ENCODE data around the gene SDHAF4. TPM values are rescaled to one million over a fixed set of nuclear protein-coding genes. Genes with fewer than 3 reads are reported as not detected.
"Not testable (repeated sequence)": the region's sequence is repeated elsewhere in the genome, so short reads cannot be mapped to it uniquely, and the experiment has no call there.

Gene SDHAF4
- total and polyA plus RNA-seq, 2 experiments from 2014 or later: 11.0 to 21.3 TPM

DNA sequence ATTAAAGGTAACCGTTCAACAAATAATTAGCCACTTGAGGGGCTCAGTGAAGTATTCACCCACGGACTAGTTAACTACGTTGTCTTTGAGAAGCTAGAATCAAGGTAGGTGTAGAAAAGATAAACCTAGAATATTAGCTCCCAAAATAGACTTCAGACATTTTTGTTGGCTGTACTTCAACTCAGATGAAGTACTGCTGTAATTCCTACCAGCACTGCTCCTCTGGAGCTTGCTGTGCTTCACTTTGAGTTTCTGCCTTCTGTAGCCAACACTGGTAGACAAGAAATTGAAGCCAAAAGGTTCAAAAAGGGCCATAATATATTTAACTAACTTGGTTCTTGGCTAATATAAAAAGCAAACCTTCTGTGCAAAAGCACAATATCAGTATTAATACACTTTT is 18.8 kb upstream of the SDHAF4 start:
- no peak overlapping the region for H3K4me3 ChIP-seq
- peaks cover 5% of the 10 kb centered on the region for H3K4me1 ChIP-seq (ENCODE audit: low read depth)
- no peaks in the 10 kb centered on the region for H3K27me3 ChIP-seq
- DNase-seq (ENCODE audit: low read depth in 1 of 2, low spot score in 1 of 2): no peak
- H3K9me3 ChIP-seq (ENCODE audit: low read depth): no peaks in the 10 kb centered on the region
- no peaks in the 10 kb centered on the region for H3K36me3 ChIP-seq
- no peak overlapping the region for H3K27ac ChIP-seq
- TF ChIP-seq, protein P1, sequence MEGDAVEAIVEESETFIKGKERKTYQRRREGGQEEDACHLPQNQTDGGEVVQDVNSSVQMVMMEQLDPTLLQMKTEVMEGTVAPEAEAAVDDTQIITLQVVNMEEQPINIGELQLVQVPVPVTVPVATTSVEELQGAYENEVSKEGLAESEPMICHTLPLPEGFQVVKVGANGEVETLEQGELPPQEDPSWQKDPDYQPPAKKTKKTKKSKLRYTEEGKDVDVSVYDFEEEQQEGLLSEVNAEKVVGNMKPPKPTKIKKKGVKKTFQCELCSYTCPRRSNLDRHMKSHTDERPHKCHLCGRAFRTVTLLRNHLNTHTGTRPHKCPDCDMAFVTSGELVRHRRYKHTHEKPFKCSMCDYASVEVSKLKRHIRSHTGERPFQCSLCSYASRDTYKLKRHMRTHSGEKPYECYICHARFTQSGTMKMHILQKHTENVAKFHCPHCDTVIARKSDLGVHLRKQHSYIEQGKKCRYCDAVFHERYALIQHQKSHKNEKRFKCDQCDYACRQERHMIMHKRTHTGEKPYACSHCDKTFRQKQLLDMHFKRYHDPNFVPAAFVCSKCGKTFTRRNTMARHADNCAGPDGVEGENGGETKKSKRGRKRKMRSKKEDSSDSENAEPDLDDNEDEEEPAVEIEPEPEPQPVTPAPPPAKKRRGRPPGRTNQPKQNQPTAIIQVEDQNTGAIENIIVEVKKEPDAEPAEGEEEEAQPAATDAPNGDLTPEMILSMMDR (IDR thresholded peaks at IDR 0.05; ENCODE audit: low read depth, low read length): no peak

DNA sequence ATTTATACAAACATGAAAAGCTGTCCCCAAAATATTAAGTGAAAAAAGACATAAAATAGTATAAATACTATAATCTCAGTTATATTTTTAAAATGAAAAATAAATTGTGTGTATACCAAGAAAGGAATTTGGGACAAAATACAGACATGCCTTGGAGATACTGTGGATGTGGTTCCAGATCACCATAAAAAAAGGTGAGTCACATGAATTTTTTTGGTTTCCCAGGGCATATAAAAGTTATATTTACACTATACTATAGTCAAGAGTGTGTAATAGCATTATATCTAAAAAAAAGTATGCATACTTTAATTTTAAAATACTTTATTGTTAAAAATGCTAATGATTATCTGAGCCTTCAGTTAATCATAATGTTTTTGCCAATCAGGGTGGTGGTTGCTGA is 17.4 kb upstream of the SDHAF4 start:
- H3K27me3 ChIP-seq: no peaks in the 10 kb centered on the region
- H3K4me1 ChIP-seq (ENCODE audit: low read depth): peaks cover 8% of the 10 kb centered on the region
- TF ChIP-seq, protein P1 (IDR thresholded peaks at IDR 0.05; ENCODE audit: low read depth, low read length): no peak
- H3K9me3 ChIP-seq (ENCODE audit: low read depth): no peaks in the 10 kb centered on the region
- H3K4me3 ChIP-seq: no peak overlapping the region
- H3K27ac ChIP-seq: no peak overlapping the region
- DNase-seq (ENCODE audit: low read depth in 1 of 2, low spot score in 1 of 2): no peak
- no peaks in the 10 kb centered on the region for H3K36me3 ChIP-seq

DNA sequence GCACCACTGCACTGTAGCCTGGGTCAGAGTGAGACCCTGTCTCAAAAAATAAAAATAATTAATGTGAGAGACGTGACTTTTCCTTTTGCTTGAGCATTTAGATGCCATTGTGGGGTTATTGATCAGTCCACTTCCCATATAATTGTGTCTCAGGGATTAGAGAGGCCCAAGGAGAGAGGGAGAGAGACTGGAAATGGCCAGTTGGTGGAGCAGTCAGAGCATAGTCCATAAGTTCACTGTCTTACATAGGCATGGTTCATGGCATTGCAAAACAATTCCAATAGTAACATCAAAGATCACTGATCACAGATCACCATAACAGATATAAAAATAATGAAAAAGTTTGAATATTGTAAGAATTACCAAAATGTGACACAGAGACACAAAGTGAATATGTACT is 15.2 kb upstream of the SDHAF4 start:
- DNase-seq (ENCODE audit: low read depth in 1 of 2, low spot score in 1 of 2): no peak
- Histone ChIP-seq H3K9me3 (ENCODE audit: low read depth) (no peaks in the 10 kb centered on the region), H3K4me3 (no peak overlapping the region), H3K36me3 (no peaks in the 10 kb centered on the region), H3K27me3 (no peaks in the 10 kb centered on the region), H3K27ac (no peak overlapping the region), H3K4me1 (ENCODE audit: low read depth) (peaks cover 8% of the 10 kb centered on the region)
- TF ChIP-seq, protein P1 (IDR thresholded peaks at IDR 0.05; ENCODE audit: low read depth, low read length): no peak

DNA sequence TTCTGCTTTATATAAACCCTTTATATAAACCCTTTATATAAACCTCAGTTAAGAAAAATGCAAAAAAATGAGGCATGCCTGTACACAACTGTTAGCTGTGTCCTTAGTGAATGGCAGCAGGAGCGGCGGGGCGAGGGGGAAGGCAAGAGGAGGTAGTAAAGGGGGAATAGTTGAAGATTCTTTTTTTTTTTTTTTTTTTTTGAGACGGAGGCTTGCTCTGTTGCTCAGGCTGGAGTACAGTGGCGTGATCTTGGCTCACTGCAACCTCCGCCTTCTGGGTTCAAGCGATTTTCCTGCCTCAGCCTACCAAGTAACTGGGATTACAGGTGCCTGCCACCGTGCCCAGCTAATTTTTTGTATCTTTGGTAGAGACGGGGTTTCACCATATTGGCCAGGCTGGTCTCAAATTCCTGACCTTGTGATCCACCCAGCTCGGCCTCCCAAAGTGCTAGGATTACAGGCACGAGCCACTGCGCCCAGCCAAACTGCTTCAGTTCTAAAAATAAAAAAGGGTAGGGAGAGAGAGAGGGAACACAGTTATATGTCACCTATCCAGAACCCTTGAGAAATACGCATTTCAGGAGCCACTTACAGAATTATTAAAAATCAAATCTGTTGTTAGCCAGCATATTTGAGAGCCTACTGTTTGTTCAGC is 14.3 kb upstream of the SDHAF4 start:
- H3K4me3 ChIP-seq; H3K36me3 ChIP-seq; H3K9me3 ChIP-seq (ENCODE audit: low read depth); H3K4me1 ChIP-seq (ENCODE audit: low read depth); H3K27me3 ChIP-seq: not testable (repeated sequence)
- peak in 1 of 2 donors; percentile 24 for DNase-seq (ENCODE audit: low read depth in 1 of 2, low spot score in 1 of 2)
- H3K27ac ChIP-seq: peak overlapping the region; percentile 22

DNA sequence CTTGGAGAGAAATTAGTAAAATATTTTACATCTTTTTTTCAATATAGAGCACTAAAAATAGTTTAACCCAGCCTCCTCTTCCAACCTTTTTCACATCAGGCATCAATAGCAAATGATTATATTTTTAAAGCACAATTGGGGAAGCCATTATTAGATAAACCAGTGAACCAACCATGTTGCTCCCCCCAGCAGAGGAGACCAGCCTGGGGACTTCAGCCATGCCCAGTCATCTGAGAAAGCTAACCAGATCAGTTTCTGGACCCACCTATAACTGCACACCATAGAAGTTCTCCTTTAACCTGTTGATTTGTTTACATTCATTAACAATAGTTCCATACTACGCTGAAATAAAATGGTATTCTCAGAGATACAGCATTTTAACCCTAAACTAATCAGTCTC is 13.8 kb upstream of the SDHAF4 start:
- DNase-seq (ENCODE audit: low read depth in 1 of 2, low spot score in 1 of 2): no peak
- Histone ChIP-seq H3K4me3 (no peak overlapping the region), H3K9me3 (ENCODE audit: low read depth) (no peaks in the 10 kb centered on the region)

DNA sequence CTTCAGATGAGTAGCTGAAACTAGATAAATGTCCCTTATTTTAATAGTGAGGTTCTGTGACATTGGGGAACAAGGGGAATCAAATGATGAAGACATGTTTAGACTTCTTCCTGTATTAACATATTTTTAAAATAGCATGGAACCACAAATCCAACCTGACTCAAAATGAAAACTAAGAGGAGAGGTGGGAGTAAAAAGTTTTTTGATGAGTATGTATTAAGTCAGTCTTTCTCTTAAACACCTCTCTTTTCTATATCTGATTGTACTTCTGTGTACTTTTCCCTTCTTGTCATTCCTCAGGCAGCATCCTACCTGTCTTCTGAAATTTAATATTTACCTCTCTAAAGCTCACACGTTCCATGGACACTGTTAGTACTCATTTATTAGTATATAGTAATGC is 8.7 kb upstream of the SDHAF4 start:
- Histone ChIP-seq H3K27me3 (no peaks in the 10 kb centered on the region), H3K4me3 (no peak overlapping the region), H3K36me3 (peaks cover 4% of the 10 kb centered on the region), H3K27ac (no peak overlapping the region), H3K4me1 (ENCODE audit: low read depth) (peaks cover 2% of the 10 kb centered on the region), H3K9me3 (ENCODE audit: low read depth) (no peaks in the 10 kb centered on the region)
- DNase-seq (ENCODE audit: low read depth in 1 of 2, low spot score in 1 of 2): no peak
- TF ChIP-seq, protein P1 (IDR thresholded peaks at IDR 0.05; ENCODE audit: low read depth, low read length): no peak

More for the DNA sequence above, 13.8 kb upstream of the SDHAF4 start:
- Histone ChIP-seq H3K36me3 (no peaks in the 10 kb centered on the region), H3K27ac (peak overlapping the region; percentile 22), H3K27me3 (no peaks in the 10 kb centered on the region), H3K4me1 (ENCODE audit: low read depth) (peaks cover 8% of the 10 kb centered on the region)
- TF ChIP-seq, protein P1 (IDR thresholded peaks at IDR 0.05; ENCODE audit: low read depth, low read length): no peak

DNA sequence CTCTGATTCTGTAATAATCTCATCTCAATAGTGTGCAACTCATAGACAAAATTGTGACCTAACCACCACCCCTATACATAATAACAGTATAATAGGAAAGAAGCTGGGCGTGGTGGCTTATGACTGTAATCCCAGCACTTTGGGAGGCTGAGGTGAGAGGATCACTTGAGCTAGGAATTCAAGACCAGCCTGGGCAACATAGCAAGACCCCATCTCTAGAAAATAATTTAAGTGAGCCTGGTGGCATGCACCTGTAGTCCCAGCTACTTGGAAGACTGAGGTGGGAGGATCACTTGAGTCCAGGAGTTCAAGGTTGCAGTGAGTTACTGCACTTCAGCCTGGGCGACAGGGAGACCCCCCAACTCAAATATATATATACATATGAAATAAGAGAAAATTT is 4.3 kb upstream of the SDHAF4 start:
- DNase-seq (ENCODE audit: low read depth in 1 of 2, low spot score in 1 of 2); H3K4me1 ChIP-seq (ENCODE audit: low read depth); H3K4me3 ChIP-seq; H3K9me3 ChIP-seq (ENCODE audit: low read depth); H3K27me3 ChIP-seq; H3K36me3 ChIP-seq; H3K27ac ChIP-seq: not testable (repeated sequence)

Measured in cardiac muscle cell (in vitro differentiated cells and primary cell).